C1 segment of cervical spinal cord (tissue), 14 donors: Measurements from ENCODE around the gene AMER1.
"Not testable (repeated sequence)": the region's sequence is repeated elsewhere in the genome, so short reads cannot be mapped to it uniquely, and the experiment has no call there.

Experiments
- DNase-seq, 14 donors: peaks; one replicate each; lab custom pipeline; 2025; lab: John Stamatoyannopoulos, UW

Gene AMER1

GRCh38 chrX:64205441-64205734 is at the start of gene AMER1:
Gene AMER1, minus strand, starts transcription at chrX:64205708. Its CDS starts 12,422 bp downstream, at chrX:64193286.
- DNase-seq: no peak

GRCh38 chrX:64230123-64230970 is 24.8 kb upstream of the AMER1 start, which contains the start of gene ASB12:
Gene ASB12, minus strand, starts transcription at chrX:64230607. Its CDS starts 4,957 bp downstream, at chrX:64225650.
- DNase-seq: no peak

- DNase-seq: no peak
Measured at GRCh38 chrX:64229154-64229553, 23.6 kb upstream of the AMER1 start.

GRCh38 chrX:64218023-64218422 is 12.5 kb upstream of the AMER1 start:
- no peak for DNase-seq

- not testable (repeated sequence) for DNase-seq
Measured at GRCh38 chrX:64213989-64214388, 8.5 kb upstream of the AMER1 start.

GRCh38 chrX:64206556-64207162 is 1.2 kb upstream of the AMER1 start:
- peak in 1 of 14 donors; percentile 40 for DNase-seq

- peak; percentile 23 to 92 (median 82) for DNase-seq
Measured at GRCh38 chrX:64205735-64206501, 410 bp upstream of the AMER1 start.

- peak in 11 of 14 donors; percentile 14 to 63 (median 35) for DNase-seq
Measured at GRCh38 chrX:64204701-64205440, 637 bp downstream of the AMER1 start.

GRCh38 chrX:64204252-64204651 is 1.3 kb downstream of the AMER1 start:
- peak in 5 of 14 donors; percentile 5 to 36 (median 25) for DNase-seq

GRCh38 chrX:64202808-64203325 is 2.6 kb downstream of the AMER1 start:
- no peak for DNase-seq

- no peak for DNase-seq
Measured at GRCh38 chrX:64198036-64198435, 7.5 kb downstream of the AMER1 start.

- DNase-seq: no peak
Measured at GRCh38 chrX:64196606-64197005, 8.9 kb downstream of the AMER1 start.

GRCh38 chrX:64195862-64196261 is 9.6 kb downstream of the AMER1 start:
- DNase-seq: no peak

- no peak for DNase-seq
Measured at GRCh38 chrX:64192673-64193072, 12.8 kb downstream of the AMER1 start.

GRCh38 chrX:64192040-64192439 is 13.5 kb downstream of the AMER1 start:
- DNase-seq: no peak

GRCh38 chrX:64191281-64192010 is 14.1 kb downstream of the AMER1 start:
- no peak for DNase-seq

GRCh38 chrX:64190136-64190740 is 15.3 kb downstream of the AMER1 start:
- no peak for DNase-seq

- no peak for DNase-seq
Measured at GRCh38 chrX:64188901-64189300, 16.6 kb downstream of the AMER1 start.

- DNase-seq: no peak
Measured at GRCh38 chrX:64187762-64188150, 17.8 kb downstream of the AMER1 start.
